ENCODE measurements around the gene POLN.

DNA sequence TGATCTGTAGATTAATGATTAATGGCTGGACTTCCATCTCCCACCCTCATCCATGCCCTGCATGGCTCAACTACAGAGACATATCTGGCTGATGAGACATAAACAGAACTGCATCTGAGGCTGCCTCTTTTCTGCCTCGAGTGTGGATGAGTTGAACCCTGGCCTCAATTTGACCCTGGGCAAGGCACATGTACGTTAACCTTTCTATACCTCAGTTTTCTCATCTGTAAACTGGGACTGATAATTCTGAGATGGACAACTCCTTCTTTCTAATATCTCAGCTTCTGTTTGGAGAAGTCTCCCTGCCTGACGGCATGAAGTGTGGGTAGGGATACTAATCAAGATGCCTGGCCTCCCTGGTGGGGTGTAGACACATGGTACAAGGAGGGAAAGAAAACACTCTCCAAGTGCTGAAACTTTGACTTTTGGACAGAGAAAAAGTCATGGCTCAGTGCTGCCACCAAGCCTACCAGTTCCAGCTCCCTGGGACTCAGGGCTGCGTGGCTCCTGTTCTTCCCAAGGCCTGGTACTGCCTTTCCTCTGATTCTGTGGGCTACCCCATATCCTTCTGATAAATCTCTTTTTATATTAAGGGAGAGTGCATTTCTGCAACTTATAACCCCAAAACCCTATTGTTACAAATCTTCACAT lies 64.4 kb downstream of the POLN start:
- no peak for TF ChIP-seq POLR2AphosphoS5 (IDR thresholded peaks at IDR 0.05; ENCODE audit: low read depth, low read length)
- TF ChIP-seq, protein P1, sequence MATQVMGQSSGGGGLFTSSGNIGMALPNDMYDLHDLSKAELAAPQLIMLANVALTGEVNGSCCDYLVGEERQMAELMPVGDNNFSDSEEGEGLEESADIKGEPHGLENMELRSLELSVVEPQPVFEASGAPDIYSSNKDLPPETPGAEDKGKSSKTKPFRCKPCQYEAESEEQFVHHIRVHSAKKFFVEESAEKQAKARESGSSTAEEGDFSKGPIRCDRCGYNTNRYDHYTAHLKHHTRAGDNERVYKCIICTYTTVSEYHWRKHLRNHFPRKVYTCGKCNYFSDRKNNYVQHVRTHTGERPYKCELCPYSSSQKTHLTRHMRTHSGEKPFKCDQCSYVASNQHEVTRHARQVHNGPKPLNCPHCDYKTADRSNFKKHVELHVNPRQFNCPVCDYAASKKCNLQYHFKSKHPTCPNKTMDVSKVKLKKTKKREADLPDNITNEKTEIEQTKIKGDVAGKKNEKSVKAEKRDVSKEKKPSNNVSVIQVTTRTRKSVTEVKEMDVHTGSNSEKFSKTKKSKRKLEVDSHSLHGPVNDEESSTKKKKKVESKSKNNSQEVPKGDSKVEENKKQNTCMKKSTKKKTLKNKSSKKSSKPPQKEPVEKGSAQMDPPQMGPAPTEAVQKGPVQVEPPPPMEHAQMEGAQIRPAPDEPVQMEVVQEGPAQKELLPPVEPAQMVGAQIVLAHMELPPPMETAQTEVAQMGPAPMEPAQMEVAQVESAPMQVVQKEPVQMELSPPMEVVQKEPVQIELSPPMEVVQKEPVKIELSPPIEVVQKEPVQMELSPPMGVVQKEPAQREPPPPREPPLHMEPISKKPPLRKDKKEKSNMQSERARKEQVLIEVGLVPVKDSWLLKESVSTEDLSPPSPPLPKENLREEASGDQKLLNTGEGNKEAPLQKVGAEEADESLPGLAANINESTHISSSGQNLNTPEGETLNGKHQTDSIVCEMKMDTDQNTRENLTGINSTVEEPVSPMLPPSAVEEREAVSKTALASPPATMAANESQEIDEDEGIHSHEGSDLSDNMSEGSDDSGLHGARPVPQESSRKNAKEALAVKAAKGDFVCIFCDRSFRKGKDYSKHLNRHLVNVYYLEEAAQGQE (IDR thresholded peaks at IDR 0.05; ENCODE audit: insufficient read depth in 1 of 2, low read depth in 2 of 2, low read length in 2 of 2), result peak in 1 of 2 experiments; percentile 84; a peak in 2 of 4 replicates
